HepG2 (cell line): Measurements from ENCODE around the gene CD68.

Source experiments
- CREM ChIP-seq, 2 experiments: sonication (generic) in 1 of 2; formaldehyde crosslinking in 1 of 2; IDR thresholded peaks; 2 replicates each; pipeline versions ENCODE4 v1.4.0 to v1.6.1; 2016 to 2020; ENCODE audit warnings: antibody characterized with exemption in 1 of 2, mild to moderate bottlenecking in 1 of 2, missing genetic modification reagents in 1 of 2
- KLF15 ChIP-seq: sonication (generic); formaldehyde crosslinking; IDR thresholded peaks from 2 replicates; pipeline ENCODE4 v1.8.1; 2023; ENCODE audit warnings: borderline replicate concordance, mild to moderate bottlenecking, inconsistent platforms, missing genetic modification reagents, mixed read lengths
- MYNN ChIP-seq: sonication (generic); formaldehyde crosslinking; IDR thresholded peaks from 2 replicates; pipeline ENCODE4 v1.4.0; 2020; ENCODE audit warnings: mild to moderate bottlenecking, low read depth, missing genetic modification reagents
- ZNF136 ChIP-seq: sonication (generic); formaldehyde crosslinking; IDR thresholded peaks from 2 replicates; pipeline ENCODE4 v1.8.1; 2022; ENCODE audit warnings: low read depth, mild to moderate bottlenecking, moderate library complexity, missing genetic modification reagents
- ZNF235 ChIP-seq: sonication (generic); formaldehyde crosslinking; IDR thresholded peaks from 2 replicates; pipeline ENCODE4 v1.8.1; 2023; ENCODE audit warnings: mild to moderate bottlenecking, missing genetic modification reagents, borderline replicate concordance
- TF ChIP-seq, protein P1 (sequence below): sonication (generic); formaldehyde crosslinking; IDR thresholded peaks from 2 replicates; pipeline ENCODE4 v1.4.0; 2020; ENCODE audit warnings: low read depth, missing genetic modification reagents
- TF ChIP-seq, protein P2 (sequence below): sonication (generic); formaldehyde crosslinking; IDR thresholded peaks from 2 replicates; pipeline ENCODE4 v1.5.1; 2020; ENCODE audit warnings: missing genetic modification reagents, mild to moderate bottlenecking, borderline replicate concordance

DNA sequence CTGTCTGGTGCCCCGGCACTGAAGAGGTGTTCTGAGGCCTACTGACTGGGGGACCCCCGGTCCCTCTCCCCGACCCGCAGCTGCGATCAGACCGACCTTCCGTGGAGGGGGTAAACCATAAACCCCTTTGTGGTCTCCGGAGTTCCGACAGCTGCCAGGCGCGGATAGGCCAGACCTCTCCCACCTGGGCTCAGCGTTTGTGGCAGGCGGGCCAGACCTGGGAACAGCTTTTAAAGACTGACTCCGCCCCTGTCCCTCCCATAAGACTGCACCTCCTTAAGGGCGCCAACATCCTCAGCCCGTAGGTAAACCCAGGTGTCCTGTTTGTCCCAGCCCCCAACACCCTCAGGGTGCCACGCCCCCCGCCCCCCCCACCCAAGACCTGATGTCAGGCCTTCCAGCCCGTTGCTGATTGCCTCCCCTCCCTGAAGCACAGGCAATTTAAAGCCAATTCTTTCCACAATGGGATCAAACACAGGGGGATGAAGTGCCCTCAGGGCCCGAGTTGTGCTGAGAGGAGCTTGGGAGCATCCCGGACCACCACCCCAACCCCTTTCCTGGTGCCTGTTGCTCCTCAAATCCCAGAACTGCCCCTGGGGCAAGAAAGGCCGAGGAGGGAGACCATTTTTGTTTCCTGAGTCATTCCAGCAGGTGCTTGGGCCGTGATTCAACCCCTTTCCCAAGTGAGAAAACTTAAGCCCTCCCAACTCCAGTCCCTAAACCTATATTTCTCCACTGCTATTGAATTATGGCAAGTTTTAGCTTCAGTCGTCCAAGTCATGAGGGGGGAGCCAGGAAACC is 10.7 kb downstream of the CD68 start, which contains the start of gene SOX15:
- TF ChIP-seq, protein P1, sequence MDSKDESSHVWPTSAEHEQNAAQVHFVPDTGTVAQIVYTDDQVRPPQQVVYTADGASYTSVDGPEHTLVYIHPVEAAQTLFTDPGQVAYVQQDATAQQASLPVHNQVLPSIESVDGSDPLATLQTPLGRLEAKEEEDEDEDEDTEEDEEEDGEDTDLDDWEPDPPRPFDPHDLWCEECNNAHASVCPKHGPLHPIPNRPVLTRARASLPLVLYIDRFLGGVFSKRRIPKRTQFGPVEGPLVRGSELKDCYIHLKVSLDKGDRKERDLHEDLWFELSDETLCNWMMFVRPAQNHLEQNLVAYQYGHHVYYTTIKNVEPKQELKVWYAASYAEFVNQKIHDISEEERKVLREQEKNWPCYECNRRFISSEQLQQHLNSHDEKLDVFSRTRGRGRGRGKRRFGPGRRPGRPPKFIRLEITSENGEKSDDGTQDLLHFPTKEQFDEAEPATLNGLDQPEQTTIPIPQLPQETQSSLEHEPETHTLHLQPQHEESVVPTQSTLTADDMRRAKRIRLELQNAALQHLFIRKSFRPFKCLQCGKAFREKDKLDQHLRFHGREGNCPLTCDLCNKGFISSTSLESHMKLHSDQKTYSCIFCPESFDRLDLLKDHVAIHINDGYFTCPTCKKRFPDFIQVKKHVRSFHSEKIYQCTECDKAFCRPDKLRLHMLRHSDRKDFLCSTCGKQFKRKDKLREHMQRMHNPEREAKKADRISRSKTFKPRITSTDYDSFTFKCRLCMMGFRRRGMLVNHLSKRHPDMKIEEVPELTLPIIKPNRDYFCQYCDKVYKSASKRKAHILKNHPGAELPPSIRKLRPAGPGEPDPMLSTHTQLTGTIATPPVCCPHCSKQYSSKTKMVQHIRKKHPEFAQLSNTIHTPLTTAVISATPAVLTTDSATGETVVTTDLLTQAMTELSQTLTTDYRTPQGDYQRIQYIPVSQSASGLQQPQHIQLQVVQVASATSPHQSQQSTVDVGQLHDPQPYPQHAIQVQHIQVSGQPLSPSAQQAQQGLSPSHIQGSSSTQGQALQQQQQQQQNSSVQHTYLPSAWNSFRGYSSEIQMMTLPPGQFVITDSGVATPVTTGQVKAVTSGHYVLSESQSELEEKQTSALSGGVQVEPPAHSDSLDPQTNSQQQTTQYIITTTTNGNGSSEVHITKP (CRISPR knock-in tag), result no peak
- TF ChIP-seq, protein P2, sequence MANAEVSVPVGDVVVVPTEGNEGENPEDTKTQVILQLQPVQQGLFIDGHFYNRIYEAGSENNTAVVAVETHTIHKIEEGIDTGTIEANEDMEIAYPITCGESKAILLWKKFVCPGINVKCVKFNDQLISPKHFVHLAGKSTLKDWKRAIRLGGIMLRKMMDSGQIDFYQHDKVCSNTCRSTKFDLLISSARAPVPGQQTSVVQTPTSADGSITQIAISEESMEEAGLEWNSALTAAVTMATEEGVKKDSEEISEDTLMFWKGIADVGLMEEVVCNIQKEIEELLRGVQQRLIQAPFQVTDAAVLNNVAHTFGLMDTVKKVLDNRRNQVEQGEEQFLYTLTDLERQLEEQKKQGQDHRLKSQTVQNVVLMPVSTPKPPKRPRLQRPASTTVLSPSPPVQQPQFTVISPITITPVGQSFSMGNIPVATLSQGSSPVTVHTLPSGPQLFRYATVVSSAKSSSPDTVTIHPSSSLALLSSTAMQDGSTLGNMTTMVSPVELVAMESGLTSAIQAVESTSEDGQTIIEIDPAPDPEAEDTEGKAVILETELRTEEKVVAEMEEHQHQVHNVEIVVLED (CRISPR knock-in tag), result no peak
- TF ChIP-seq KLF15 (CRISPR knock-in tag) (no peak), ZNF136 (CRISPR knock-in tag) (no peak), MYNN (no peak), CREM (IDR thresholded peaks at IDR 0.05) (no peak), CREM (CRISPR knock-in tag; IDR thresholded peaks at IDR 0.05) (no peak), ZNF235 (CRISPR knock-in tag) (no peak)
